Lower lobe of right lung (tissue), 2 donors: ENCODE measurements around the gene TTC28. TPM values are rescaled to one million over a fixed set of nuclear protein-coding genes. Genes with fewer than 3 reads are reported as not detected.

Experiments
- ATAC-seq, 2 donors: fragments of 200-7000 bp; cut with Tn5 transposase; one replicate each; pipeline ENCODE4 v1.9.1; 2020 to 2022; ENCODE audit warnings: mild to moderate bottlenecking in 2 of 2, moderate library complexity in 2 of 2
- DNase-seq: peaks from one replicate; pipeline ENCODE4 v3.0.0-alpha.2; 2020
- H3K27ac ChIP-seq: fragments of 200-600 bp; one replicate; pipeline ENCODE4 v1.8.0; 2022
- H3K27me3 ChIP-seq: fragments of 200-600 bp; one replicate; pipeline ENCODE4 v1.8.0; 2022; ENCODE audit warnings: low read depth
- H3K36me3 ChIP-seq: fragments of 200-600 bp; one replicate; pipeline ENCODE4 v1.8.0; 2022; ENCODE audit warnings: mild to moderate bottlenecking
- H3K4me1 ChIP-seq: fragments of 200-600 bp; one replicate; pipeline ENCODE4 v1.8.0; 2022
- H3K4me3 ChIP-seq: fragments of 200-600 bp; one replicate; pipeline ENCODE4 v1.8.0; 2022; ENCODE audit warnings: mild to moderate bottlenecking
- H3K9me3 ChIP-seq: fragments of 200-600 bp; one replicate; pipeline ENCODE4 v1.8.0; 2022
- CTCF ChIP-seq: fragments of 200-600 bp; IDR thresholded peaks from one replicate; pipeline ENCODE4 v1.8.0; 2022; ENCODE audit warnings: antibody characterized with exemption, mild to moderate bottlenecking
- intact Hi-C: fragments of 100-400 bp; cut with DNase I; formaldehyde crosslinking; loops from one replicate; pipeline ENCODE4 v1.11.0; 2022
- total RNA-seq: library from RNA; stranded (reverse); fragmentation: NEBNext Ultra II Directional; extraction: Animal tissue kit (Norgen Biotek cat#: 25700); gene quantifications from one replicate; pipeline ENCODE4 v1.2.1, GENCODE V29; 2021
- donor health status: DM: no; HTN: yes; CAD: no; lungs with severe emphysema.

The TTC28 gene
- total RNA-seq, 1 donor from 2014 or later, result 39.6 TPM

- no peaks in the 10 kb centered on the region for H3K4me1 ChIP-seq
- TF ChIP-seq CTCF, result no peak
- ATAC-seq, result no peak
Observed at GRCh38 chr22:27985323-27986275, 694.0 kb downstream of the TTC28 start.

DNA sequence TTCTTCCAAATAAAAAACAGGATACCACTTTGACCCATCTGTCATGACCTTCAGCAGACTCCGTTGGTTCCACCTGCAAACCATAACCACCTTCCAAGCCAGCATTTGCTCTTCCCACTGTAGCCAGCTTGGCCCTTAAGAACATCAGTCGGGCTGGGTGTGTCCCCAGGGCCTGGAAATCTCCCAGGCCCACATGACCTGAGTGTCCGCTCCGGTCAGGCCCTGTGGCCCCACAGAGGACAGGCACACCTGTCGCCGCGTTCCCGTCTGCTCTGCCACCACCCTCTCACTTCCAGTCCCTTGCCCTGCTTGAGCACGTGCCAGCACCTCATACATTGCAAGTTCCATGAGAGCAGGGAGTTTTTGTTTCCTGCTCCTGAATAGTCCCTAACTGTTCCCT, 694.9 kb downstream of the TTC28 start:
- no peaks in the 10 kb centered on the region for H3K27me3 ChIP-seq
- peaks cover 85% of the 10 kb centered on the region for H3K36me3 ChIP-seq
- no peak overlapping the region for H3K27ac ChIP-seq
- no peak for DNase-seq
- TF ChIP-seq CTCF, result no peak
- no peak overlapping the region for H3K4me3 ChIP-seq
- ATAC-seq, result no peak
- no peaks in the 10 kb centered on the region for H3K4me1 ChIP-seq
- intact Hi-C loops, result no loop called here
- H3K9me3 ChIP-seq, result no peaks in the 10 kb centered on the region

More at GRCh38 chr22:27985323-27986275, 694.0 kb downstream of the TTC28 start:
- H3K36me3 ChIP-seq, result peaks cover 89% of the 10 kb centered on the region
- no peak overlapping the region for H3K27ac ChIP-seq
- intact Hi-C loops, result no loop called here
- no peaks in the 10 kb centered on the region for H3K27me3 ChIP-seq
- no peak overlapping the region for H3K4me3 ChIP-seq
- DNase-seq, result no peak
- no peaks in the 10 kb centered on the region for H3K9me3 ChIP-seq

DNA sequence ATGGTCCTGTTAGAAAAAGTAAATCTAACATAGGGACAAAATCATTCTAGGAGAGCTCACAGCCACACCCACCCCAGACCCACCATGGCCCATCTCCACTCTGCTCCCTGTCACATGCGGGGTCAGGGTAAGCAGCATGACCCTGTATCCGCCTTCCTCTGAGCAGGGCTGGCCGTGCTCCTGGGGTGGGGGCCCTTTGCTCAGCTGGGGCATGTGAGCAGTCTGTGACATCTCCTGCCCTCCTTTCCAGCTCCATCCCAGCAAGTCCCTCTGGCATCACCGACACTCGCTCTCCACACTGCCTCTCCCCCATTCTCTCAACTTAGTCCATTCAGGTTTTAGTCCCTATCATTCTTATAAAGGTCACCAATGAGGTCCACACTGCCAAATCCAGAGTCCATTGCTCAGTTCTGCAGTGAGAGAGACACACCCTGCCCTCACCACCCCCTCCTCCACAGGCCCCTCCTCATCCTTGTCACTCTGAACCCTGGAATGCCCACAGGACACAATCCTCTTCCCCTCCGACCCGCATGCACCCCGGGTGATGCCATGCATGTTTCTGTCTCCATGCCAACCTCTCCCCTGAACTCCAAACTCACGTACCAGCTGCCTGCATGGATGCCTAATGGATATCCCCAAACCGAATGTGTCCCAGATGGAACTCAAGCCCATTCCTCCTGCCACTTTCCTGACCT, 695.5 kb downstream of the TTC28 start:
- peaks cover 80% of the 10 kb centered on the region for H3K36me3 ChIP-seq
- intact Hi-C loops, result no loop called here

DNA sequence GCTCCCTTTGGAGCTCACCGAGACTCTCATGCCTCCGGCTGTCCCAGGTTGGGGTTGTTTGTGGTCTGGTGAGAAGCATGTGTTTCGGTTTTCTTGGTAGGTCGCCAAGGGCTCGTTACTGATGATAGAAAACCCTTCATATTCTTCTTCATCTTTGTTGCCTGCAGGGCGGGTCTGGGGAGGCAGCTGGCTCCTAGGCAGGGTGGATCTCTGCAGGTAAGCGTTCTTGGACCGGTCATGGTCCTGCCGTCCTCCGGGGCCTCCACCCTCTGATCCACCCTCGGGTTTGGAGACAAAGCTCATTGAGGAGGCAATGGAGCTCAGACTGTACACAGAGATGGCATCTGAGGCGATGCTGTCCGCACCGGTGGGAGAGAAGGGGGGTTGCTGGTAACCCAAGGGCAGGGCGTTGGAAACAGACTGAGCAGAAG, 696.3 kb downstream of the TTC28 start:
- Histone ChIP-seq H3K9me3 (no peaks in the 10 kb centered on the region), H3K27ac (no peak overlapping the region), H3K4me3 (no peak overlapping the region), H3K36me3 (peaks cover 72% of the 10 kb centered on the region), H3K4me1 (no peaks in the 10 kb centered on the region), H3K27me3 (no peaks in the 10 kb centered on the region)
- no peak for TF ChIP-seq CTCF
- intact Hi-C loops, result no loop called here
- no peak for DNase-seq
- no peak for ATAC-seq

More for the DNA sequence above, 695.5 kb downstream of the TTC28 start:
- ATAC-seq (no peak), DNase-seq (no peak)
- Histone ChIP-seq H3K27me3 (no peaks in the 10 kb centered on the region), H3K27ac (no peak overlapping the region), H3K9me3 (no peaks in the 10 kb centered on the region), H3K4me3 (no peak overlapping the region), H3K4me1 (no peaks in the 10 kb centered on the region)
- TF ChIP-seq CTCF, result no peak

DNA sequence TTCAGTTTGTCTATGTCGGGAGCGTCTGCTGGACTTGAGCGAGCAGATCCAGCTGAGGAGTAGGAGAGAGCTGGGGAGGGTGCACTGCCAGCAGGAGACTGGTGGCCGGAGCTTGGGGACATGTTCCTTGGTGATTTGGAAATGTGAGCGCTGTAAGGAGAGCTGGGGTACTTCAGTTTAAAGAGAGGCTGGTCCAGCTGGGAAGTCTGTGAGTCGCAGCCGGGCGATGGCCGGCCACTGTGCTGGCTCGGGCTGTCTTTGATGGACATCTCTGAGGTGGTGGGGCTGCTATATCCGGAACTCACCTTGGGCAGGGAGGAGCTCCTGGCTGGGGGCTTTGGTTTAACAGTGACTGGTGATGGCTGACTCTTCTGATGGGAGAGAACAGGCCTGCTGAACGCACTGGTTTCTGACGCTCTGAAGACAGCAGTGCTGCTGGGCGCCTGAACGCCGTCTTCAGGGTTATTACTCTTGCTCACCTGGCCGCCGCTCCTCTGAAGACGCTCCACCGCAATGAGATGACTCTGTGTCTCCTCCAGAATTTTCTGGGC, 696.9 kb downstream of the TTC28 start:
- TF ChIP-seq CTCF, result no peak
- DNase-seq (no peak), ATAC-seq (no peak)
- Histone ChIP-seq H3K27ac (no peak overlapping the region), H3K9me3 (no peaks in the 10 kb centered on the region), H3K4me3 (no peak overlapping the region), H3K36me3 (peaks cover 67% of the 10 kb centered on the region), H3K4me1 (no peaks in the 10 kb centered on the region), H3K27me3 (no peaks in the 10 kb centered on the region)
- intact Hi-C loops, result no loop called here
